Fibroblast of lung (primary cell): ENCODE results near the gene HDLBP.

Experiments used
- CTCF ChIP-seq, 2 donors: IDR thresholded peaks in 1 of 2; conservative IDR thresholded peaks in 1 of 2; 1 replicate in 1 of 2; 2 replicates in 1 of 2; pipeline ENCODE4 v1.5.1; 2011 to 2012; ENCODE audit warnings: low read length in 2 of 2, control low read depth in 1 of 2, inconsistent platforms in 1 of 2, low read depth in 1 of 2, mild to moderate bottlenecking in 1 of 2
- EZH2 ChIP-seq: IDR thresholded peaks from 2 replicates; pipeline ENCODE4 v1.5.1; 2012; ENCODE audit warnings: low read length, control low read depth, mild to moderate bottlenecking; ENCODE audit errors: missing control alignments

- TF ChIP-seq CTCF (conservative IDR thresholded peaks at IDR 0.05 in 1 of 2, IDR thresholded peaks at IDR 0.05 in 1 of 2; ENCODE audit: low read depth in 1 of 2, low read length in 2 of 2) = no peak
- no peak for TF ChIP-seq EZH2
Observed at GRCh38 chr2:241275504-241275903, 40.0 kb downstream of the HDLBP start.
